GM12878 (cell line): ENCODE measurements around the gene SOS1. TPM values are rescaled to one million over a fixed set of nuclear protein-coding genes. Genes with fewer than 3 reads are reported as not detected.

Source experiments
- ATAC-seq: fragments of 200-7000 bp; cut with Tn5 transposase; 3 replicates; pipeline ENCODE4 v1.9.1; 2020; ENCODE audit warnings: mild to moderate bottlenecking, moderate library complexity
- BruUV-seq: library from RNA; stranded (reverse); fragments of 400-500 nt; replicated peaks from 2 replicates; lab custom pipeline; 2021; lab: Mats Ljungman, UMichigan
- CTCF ChIA-PET: fragments of 300-600 bp; sonication (Branson Sonifier 250); formaldehyde crosslinking; extraction: SDS; loops from one replicate; lab custom pipeline; 2021; ENCODE audit warnings: inconsistent platforms; lab: Yijun Ruan, JAX
- POLR2A ChIA-PET: fragments of 350-600 bp; formaldehyde crosslinking; extraction: SDS; loops from one replicate; lab custom pipeline; 2021; ENCODE audit warnings: inconsistent platforms; lab: Charles Lee
- RAD21 ChIA-PET: fragments of 300-600 bp; sonication (Branson Sonifier 250); formaldehyde crosslinking; loops from one replicate; lab custom pipeline; 2023; ENCODE audit warnings: antibody characterized with exemption; ENCODE audit not compliant: unreplicated experiment; lab: Charles Lee
- SMC1A ChIA-PET: fragments of 300-600 bp; sonication (Branson Sonifier 250); formaldehyde crosslinking; loops from one replicate; lab custom pipeline; 2023; ENCODE audit not compliant: unreplicated experiment, uncharacterized antibody; lab: Charles Lee
- DNase-seq: peaks from one replicate; pipeline ENCODE4 v3.0.0-alpha.2; 2011; ENCODE audit warnings: low read depth, low spot score
- FAIRE-seq: peaks from 3 replicates; lab custom pipeline; 2011; peaks lifted over from hg19 to GRCh38; lab: Jason Lieb, UNC
- H2AFZ ChIP-seq: 2 replicates; pipeline ENCODE4 v1.6.0; 2011; ENCODE audit warnings: low read depth, low read length, control low read depth; ENCODE audit not compliant: control insufficient read depth
- H3K27ac ChIP-seq: 2 replicates; pipeline ENCODE4 v1.5.1; 2011; ENCODE audit warnings: control low read depth; ENCODE audit not compliant: control insufficient read depth, insufficient read depth
- H3K27me3 ChIP-seq, 2 experiments: replicated peaks in 1 of 2; 2 replicates each; pipeline versions ENCODE4 v1.6.0 to v1.6.1; 2011; ENCODE audit warnings: low read length in 1 of 2; ENCODE audit not compliant: control insufficient read depth in 2 of 2, insufficient read depth in 2 of 2
- H3K36me3 ChIP-seq, 2 experiments: 2 replicates each; pipeline ENCODE4 v1.5.1; 2011; ENCODE audit warnings: low read length in 1 of 2; ENCODE audit not compliant: control insufficient read depth in 2 of 2, insufficient read depth in 2 of 2
- H3K4me1 ChIP-seq: 2 replicates; pipeline ENCODE4 v1.6.1; 2011; ENCODE audit warnings: mild to moderate bottlenecking, low read length, moderate library complexity, mixed read lengths; ENCODE audit not compliant: control insufficient read depth, insufficient read depth
- H3K4me2 ChIP-seq: 2 replicates; pipeline ENCODE4 v1.6.0; 2011; ENCODE audit warnings: control low read depth; ENCODE audit not compliant: control insufficient read depth, insufficient read depth
- H3K4me3 ChIP-seq: fragments of 200-600 bp; sonication (generic); 2 replicates; pipeline ENCODE4 v1.5.1; 2016
- H3K79me2 ChIP-seq: 2 replicates; pipeline ENCODE4 v1.6.0; 2011; ENCODE audit warnings: low read length; ENCODE audit not compliant: control insufficient read depth, insufficient read depth
- H3K9ac ChIP-seq: 2 replicates; pipeline ENCODE4 v1.8.0; 2011; ENCODE audit warnings: low read length, control low read depth, mixed read lengths; ENCODE audit not compliant: control insufficient read depth, insufficient read depth
- H3K9me3 ChIP-seq: replicated peaks from 3 replicates; pipeline ENCODE4 v1.5.1; 2011; ENCODE audit warnings: mild to moderate bottlenecking, low read length; ENCODE audit not compliant: control insufficient read depth, insufficient read depth
- H4K20me1 ChIP-seq: 2 replicates; pipeline ENCODE4 v1.6.0; 2011; ENCODE audit not compliant: control insufficient read depth, insufficient read depth
- CTCF ChIP-seq, 3 experiments: IDR thresholded peaks in 2 of 3; conservative IDR thresholded peaks in 1 of 3; 2 replicates each; pipeline ENCODE4 v1.5.1; 2011; ENCODE audit warnings: low read depth in 3 of 3, low read length in 3 of 3, mild to moderate bottlenecking in 3 of 3, control low read depth in 2 of 3, moderate library complexity in 2 of 3, inconsistent platforms in 1 of 3, mixed read lengths in 1 of 3; ENCODE audit not compliant: control insufficient read depth in 2 of 3, insufficient read depth in 1 of 3; ENCODE audit errors: extremely low read depth in 1 of 3
- E2F4 ChIP-seq: IDR thresholded peaks from 2 replicates; pipeline ENCODE4 v1.6.1; 2012; ENCODE audit warnings: low read depth, low read length, improper control_type of control experiment
- SPI1 ChIP-seq: IDR thresholded peaks from 2 replicates; pipeline ENCODE4 v1.6.1; 2011; ENCODE audit warnings: low read depth, mild to moderate bottlenecking, low read length, moderate library complexity, borderline replicate concordance; ENCODE audit not compliant: insufficient read depth
- WGBS: methylation state at CpG from one replicate; pipeline ENCODE4 v1.1.6; 2016; ENCODE audit warnings: low lambda C conversion rate; ENCODE audit not compliant: insufficient replicate concordance, insufficient coverage; ENCODE audit errors: missing lambda C conversion rate; 5-methylcytosine and 5-hydroxymethylcytosine counted together
- in situ Hi-C: fragments of 300-500 bp; cut with MboI; formaldehyde crosslinking; loops from 9 replicates; pipeline ENCODE4 v1.14.3; 2018; ENCODE audit warnings: mixed read lengths
- intact Hi-C: fragments of 100-400 bp; cut with micrococcal nuclease; formaldehyde crosslinking; loops from one replicate; pipeline ENCODE4 v1.14.2; 2022; ENCODE audit not compliant: unreplicated experiment
- polyA plus RNA-seq, 11 experiments: library from polyadenylated mRNA; depleted of rRNA in 4 of 11; unstranded in 6 of 11; stranded (reverse) in 5 of 11; fragments of >200 nt; fragmentation: Nextera tagmentation in 4 of 11; fragmentation: Illumina TruSeq in 1 of 11; extraction: Ambion mirVana in 4 of 11; extraction: Trizol in 1 of 11; gene quantifications; 1 replicate in 1 of 11; 2 replicates in 10 of 11; pipeline versions ENCODE4 v1.2.1 to v1.2.3, GENCODE V29; 2011 to 2016; ENCODE audit warnings: inconsistent platforms in 2 of 11, missing spikeins in 2 of 11, low read depth in 1 of 11
- total RNA-seq, 4 experiments: library from RNA; depleted of rRNA in 3 of 4; stranded (reverse); fragments of >200 nt in 3 of 4; fragmentation: Illumina TruSeq in 1 of 4; extraction: Trizol in 1 of 4; gene quantifications; 2 replicates each; pipeline versions ENCODE4 v1.2.1 to v1.2.3, GENCODE V29; 2013 to 2021
- TF ChIP-seq, protein P1 (sequence below): fragments of 450-650 bp; IDR thresholded peaks from 2 replicates; pipeline ENCODE4 v1.6.1; 2017; ENCODE audit warnings: mild to moderate bottlenecking, low read depth, inconsistent platforms; ENCODE audit not compliant: poor library complexity, severe bottlenecking

The SOS1 gene
- total and polyA plus RNA-seq, 10 of the 15 experiments (the other 5 are each of a cell fraction or from before 2014, with no cell fraction given) = 2.1 to 24.1 (median 8.5) TPM

DNA sequence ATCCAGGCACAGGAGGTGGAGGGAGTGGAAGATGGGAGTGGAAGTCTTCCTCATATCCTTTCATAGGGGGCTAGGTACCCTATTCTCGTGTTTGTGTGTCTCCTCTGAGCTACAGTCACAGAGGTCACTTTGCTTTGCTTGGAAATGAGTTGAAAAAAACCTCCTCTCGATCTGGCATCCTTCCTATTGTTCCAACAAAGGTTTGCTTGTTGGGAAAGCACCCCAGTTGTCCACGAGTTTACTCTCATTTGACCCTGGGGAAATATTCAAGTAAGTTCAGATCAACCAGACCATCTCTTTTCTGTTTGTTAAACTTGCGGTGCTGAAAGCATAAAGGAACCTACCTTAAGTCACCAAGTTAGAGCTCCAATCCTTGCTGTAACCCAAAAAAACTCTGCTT lies 171.9 kb downstream of the SOS1 start (continued):
- TF ChIP-seq CTCF (IDR thresholded peaks at IDR 0.05 in 2 of 3, conservative IDR thresholded peaks at IDR 0.05 in 1 of 3; ENCODE audit: control insufficient read depth in 2 of 3, extremely low read depth in 1 of 3, insufficient read depth in 1 of 3, low read depth in 3 of 3, low read length in 3 of 3) (no peak), SPI1 (no peak)

GRCh38 chr2:38948387-38948882 lies 172.4 kb downstream of the SOS1 start:
- DNase-seq = no peak
- ChIA-PET POLR2A (interaction anchor here (1.2 kb wide), 1 partner anchor 280 kb away, joined by 3 read pairs; no protein-coding TSS in a partner anchor), SMC1A (interaction anchor here (0.6 to 5.8 kb wide), 16 partner anchors 10 to 287 kb away, joined by 3 to 145 read pairs (median 6); no protein-coding TSS in a partner anchor), RAD21 (interaction anchor here (1.1 to 6.8 kb wide), 11 partner anchors 10 to 367 kb away, joined by 3 to 160 read pairs (median 4); no protein-coding TSS in a partner anchor), CTCF (interaction anchor here (0.7 to 7.8 kb wide), 36 partner anchors 9 to 782 kb away, joined by 3 to 319 read pairs (median 5); partner anchors contain the start of gene SOS1)
- ATAC-seq = no peak
- Histone ChIP-seq H3K4me1 (no peaks in the 10 kb centered on the region), H3K27me3 (no peaks in the 10 kb centered on the region), H3K27ac (no peak overlapping the region), H3K4me3 (no peak overlapping the region), H4K20me1 (no peaks in the 10 kb centered on the region), H3K79me2 (no peaks in the 10 kb centered on the region), H3K9me3 (no peaks in the 10 kb centered on the region), H2AFZ (no peak overlapping the region), H3K36me3 (no peaks in the 10 kb centered on the region), H3K4me2 (no peak overlapping the region), H3K9ac (no peak overlapping the region)
- TF ChIP-seq E2F4 = no peak
- TF ChIP-seq, protein P1, sequence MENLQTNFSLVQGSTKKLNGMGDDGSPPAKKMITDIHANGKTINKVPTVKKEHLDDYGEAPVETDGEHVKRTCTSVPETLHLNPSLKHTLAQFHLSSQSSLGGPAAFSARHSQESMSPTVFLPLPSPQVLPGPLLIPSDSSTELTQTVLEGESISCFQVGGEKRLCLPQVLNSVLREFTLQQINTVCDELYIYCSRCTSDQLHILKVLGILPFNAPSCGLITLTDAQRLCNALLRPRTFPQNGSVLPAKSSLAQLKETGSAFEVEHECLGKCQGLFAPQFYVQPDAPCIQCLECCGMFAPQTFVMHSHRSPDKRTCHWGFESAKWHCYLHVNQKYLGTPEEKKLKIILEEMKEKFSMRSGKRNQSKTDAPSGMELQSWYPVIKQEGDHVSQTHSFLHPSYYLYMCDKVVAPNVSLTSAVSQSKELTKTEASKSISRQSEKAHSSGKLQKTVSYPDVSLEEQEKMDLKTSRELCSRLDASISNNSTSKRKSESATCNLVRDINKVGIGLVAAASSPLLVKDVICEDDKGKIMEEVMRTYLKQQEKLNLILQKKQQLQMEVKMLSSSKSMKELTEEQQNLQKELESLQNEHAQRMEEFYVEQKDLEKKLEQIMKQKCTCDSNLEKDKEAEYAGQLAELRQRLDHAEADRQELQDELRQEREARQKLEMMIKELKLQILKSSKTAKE = no peak
- in situ Hi-C loops (loop anchor here (5.0 kb wide), 1 partner anchor 279 kb away; no protein-coding TSS in a partner anchor), intact Hi-C loops (loop anchor here (5.0 kb wide), 1 partner anchor 109 kb away; no protein-coding TSS in a partner anchor)
- WGBS = 55% methylated on average over 3 of the region's 3 CpGs
- FAIRE-seq = no peak
- BruUV-seq = no TSS peak
